Tracheal epithelial cell (primary cell): Measurements from ENCODE around the gene SPATC1L. TPM values are rescaled to one million over a fixed set of nuclear protein-coding genes. Genes with fewer than 3 reads are reported as not detected.

Experiments
- total RNA-seq: library from RNA; depleted of rRNA; stranded (reverse); fragments of >200 nt; gene quantifications from 2 replicates; pipeline ENCODE4 v1.2.1, GENCODE V29; 2014

Gene SPATC1L
- total RNA-seq = 2.4 and 3.4 TPM in 2 replicates

DNA sequence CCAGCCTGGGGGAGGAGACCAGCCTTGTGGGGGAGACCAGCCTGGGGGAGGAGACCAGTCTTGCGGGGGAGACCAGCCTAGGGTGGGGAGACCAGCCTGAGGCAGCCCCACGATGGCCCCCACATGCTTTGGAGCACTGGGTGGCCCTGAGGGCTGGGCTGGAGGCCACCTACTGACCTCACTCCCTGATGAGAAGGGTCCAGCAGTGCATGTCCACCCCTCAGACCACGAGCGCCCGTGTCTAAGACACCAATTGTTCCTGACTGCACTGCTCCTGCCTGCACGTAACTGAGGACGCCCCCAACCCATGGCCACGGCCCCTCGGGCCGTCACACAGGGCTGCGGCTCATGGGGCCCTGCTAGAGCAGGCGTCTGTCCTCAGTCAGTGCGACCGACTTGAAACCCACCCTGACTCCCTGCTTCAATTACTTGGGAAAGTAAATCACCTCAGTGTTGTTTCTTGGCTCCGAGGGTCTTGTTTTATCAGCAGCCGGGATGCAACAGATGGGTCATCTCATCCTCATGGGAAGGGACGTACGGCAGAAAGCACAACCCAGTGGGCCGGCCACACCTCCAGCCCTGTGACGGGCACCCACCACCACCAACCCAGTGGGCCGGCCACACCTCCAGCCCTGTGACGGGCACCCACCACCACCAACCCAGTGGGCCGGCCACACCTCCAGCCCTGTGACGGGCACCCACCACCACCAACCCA lies at the start of gene SPATC1L:
TSS of gene SPATC1L (minus strand) at position 550 of the 715 bp plus-strand sequence. CDS start 1,643 bp downstream, outside the sequence.

DNA sequence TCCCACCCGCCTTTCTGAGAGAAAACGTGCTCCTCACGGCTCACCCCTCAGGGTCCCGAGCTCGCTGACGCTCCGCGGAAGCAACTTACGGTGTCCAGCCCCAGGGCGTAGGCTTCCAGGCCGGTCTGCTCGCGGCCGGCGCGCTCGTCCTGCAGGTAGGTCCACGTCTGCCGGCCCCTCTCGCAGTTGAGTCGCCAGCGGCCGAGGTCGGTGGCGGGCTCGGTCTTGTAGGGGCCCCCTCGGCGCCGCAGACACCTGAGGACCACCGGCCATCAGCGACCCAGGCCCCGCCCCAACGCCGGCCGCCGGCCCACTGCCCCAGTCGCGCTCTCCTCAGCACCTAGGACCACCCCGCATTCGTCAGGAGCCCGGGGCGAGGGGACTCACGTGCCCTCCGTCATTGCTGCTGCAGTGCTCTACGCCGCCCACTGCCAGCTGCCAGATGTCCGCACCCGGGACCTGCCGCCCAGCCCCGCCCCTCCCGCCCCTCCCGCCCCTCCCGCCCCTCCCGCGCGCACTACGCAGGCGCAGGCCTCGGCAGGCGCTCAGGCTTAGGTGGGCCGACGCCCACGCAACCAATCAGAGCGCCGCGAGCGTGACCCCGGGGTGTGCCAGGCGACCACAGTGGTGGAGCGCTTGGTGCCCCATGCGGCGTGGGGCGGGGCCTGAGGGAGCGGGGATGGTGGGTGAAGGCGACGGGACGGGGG lies 44.2 kb upstream of the SPATC1L start, which contains the start of gene LSS:
TSS of gene LSS (minus strand) at position 430 of the 707 bp plus-strand sequence. CDS start at position 401, 29 bp downstream.

GRCh38 chr21:46155514-46156377 lies 28.5 kb downstream of the SPATC1L start, which contains the start of gene FTCD:
Gene FTCD (minus strand): TSS chr21:46155579. CDS start chr21:46155523, 56 bp downstream.

Other genes starting within 250 kb of the SPATC1L start
- gene COL6A1, start 202.7 kb downstream of the SPATC1L start, total RNA-seq = 1.1 and 79.8 TPM in 2 replicates
- gene COL6A2, start 86.3 kb downstream of the SPATC1L start, total RNA-seq = 0.43 and 58.6 TPM in 2 replicates
- 0.48 TPM in 1 of 2 replicates, not detected in the other for gene FTCD, start 28.9 kb downstream of the SPATC1L start, total RNA-seq
- gene LSS, start 44.3 kb upstream of the SPATC1L start, total RNA-seq = 42.4 and 66.3 TPM in 2 replicates
- gene MCM3AP, start 101.2 kb upstream of the SPATC1L start, total RNA-seq = 60.7 and 64.4 TPM in 2 replicates
- 12.3 and 15.8 TPM in 2 replicates for gene YBEY, start 101.9 kb upstream of the SPATC1L start, total RNA-seq
- gene C21orf58, start 139.4 kb upstream of the SPATC1L start, total RNA-seq = 0.85 and 2.2 TPM in 2 replicates
- gene PCNT, start 139.7 kb upstream of the SPATC1L start, total RNA-seq = 10.4 and 11.1 TPM in 2 replicates